K562 (cell line): ENCODE results near the gene DNAH9. TPM values are rescaled to one million over a fixed set of nuclear protein-coding genes. Genes with fewer than 3 reads are reported as not detected.

ENCODE experiments used
- ATAC-seq: fragments of 200-7000 bp; cut with Tn5 transposase; 3 replicates; pipeline ENCODE4 v1.9.1; 2020; ENCODE audit warnings: moderate library complexity
- BruUV-seq: library from RNA; stranded (reverse); fragments of 400-500 nt; replicated peaks from 2 replicates; lab custom pipeline; 2021; lab: Mats Ljungman, UMichigan
- CTCF ChIA-PET: fragments of 300-600 bp; formaldehyde crosslinking; extraction: SDS; loops from one replicate; lab custom pipeline; 2021; ENCODE audit warnings: low intra/inter-chr PET ratio; lab: Yijun Ruan, JAX
- POLR2A ChIA-PET: fragments of 300-600, 350-650 bp; sonication (Branson Sonifier 250); formaldehyde crosslinking; extraction: SDS; loops from one replicate; lab custom pipeline; 2021; ENCODE audit warnings: antibody characterized with exemption, inconsistent platforms; lab: Yijun Ruan, JAX
- DNase-seq, 4 experiments: peaks; one replicate each; pipeline versions ENCODE4 v3.0.0 to v3.0.0-alpha.2; 2011 to 2018; ENCODE audit warnings: low spot score in 3 of 4, mixed read lengths in 3 of 4; ENCODE audit errors: extremely low read depth in 1 of 4
- FAIRE-seq: peaks from 2 replicates; lab custom pipeline; 2011; peaks lifted over from hg19 to GRCh38; lab: Jason Lieb, UNC
- H2AFZ ChIP-seq: 2 replicates; pipeline ENCODE4 v1.6.0; 2011; ENCODE audit warnings: low read depth, low read length, control low read depth, inconsistent platforms
- H3K27ac ChIP-seq: fragments of 200-600 bp; 3 replicates; pipeline ENCODE4 v1.8.0; 2011; ENCODE audit warnings: low read depth, mild to moderate bottlenecking, control low read depth, inconsistent platforms, low read length, moderate library complexity, mixed read lengths; ENCODE audit errors: extremely low read depth
- H3K27me3 ChIP-seq, 2 experiments: fragments of 300-600 bp in 1 of 2; 2 replicates in 1 of 2; 3 replicates in 1 of 2; pipeline versions ENCODE4 v1.6.0 to v1.8.0; 2011; ENCODE audit warnings: inconsistent platforms in 2 of 2, low read length in 2 of 2, mild to moderate bottlenecking in 1 of 2, mixed read lengths in 1 of 2, moderate library complexity in 1 of 2; ENCODE audit not compliant: control insufficient read depth in 2 of 2, insufficient read depth in 2 of 2
- H3K36me3 ChIP-seq: fragments of 300-600 bp; 3 replicates; pipeline ENCODE4 v1.8.0; 2011; ENCODE audit warnings: mild to moderate bottlenecking, low read length, inconsistent platforms; ENCODE audit not compliant: control insufficient read depth, insufficient read depth
- H3K4me1 ChIP-seq, 2 experiments: fragments of 200-600 bp in 1 of 2; replicated peaks in 1 of 2; 2 replicates in 1 of 2; 3 replicates in 1 of 2; pipeline versions ENCODE4 v1.5.1 to v1.8.0; 2011; ENCODE audit warnings: inconsistent platforms in 2 of 2, low read length in 2 of 2, mild to moderate bottlenecking in 1 of 2, mixed read lengths in 1 of 2, moderate library complexity in 1 of 2; ENCODE audit not compliant: control insufficient read depth in 2 of 2, insufficient read depth in 2 of 2
- H3K4me2 ChIP-seq: 2 replicates; pipeline ENCODE4 v1.6.1; 2011; ENCODE audit warnings: low read length, control low read depth, inconsistent platforms, mixed read lengths; ENCODE audit not compliant: insufficient read depth
- H3K4me3 ChIP-seq: fragments of 200-600 bp; sonication (generic), shearing (Covaris generic); 2 replicates; pipeline ENCODE4 v1.5.1; 2016; ENCODE audit warnings: control low read depth, inconsistent platforms
- H3K79me2 ChIP-seq: fragments of 200-600 bp; 3 replicates; pipeline ENCODE4 v1.8.0; 2011; ENCODE audit warnings: low read length, inconsistent platforms; ENCODE audit not compliant: control insufficient read depth, insufficient read depth
- H3K9ac ChIP-seq, 2 experiments: 2 replicates each; pipeline versions ENCODE4 v1.6.0 to v1.6.1; 2011; ENCODE audit warnings: low read depth in 2 of 2, low read length in 2 of 2, control low read depth in 1 of 2, inconsistent platforms in 1 of 2, mild to moderate bottlenecking in 1 of 2, mixed read lengths in 1 of 2; ENCODE audit not compliant: insufficient read depth in 1 of 2
- H3K9me1 ChIP-seq: one replicate; pipeline ENCODE4 v1.6.0; 2011; ENCODE audit warnings: inconsistent platforms, mild to moderate bottlenecking, low read length, moderate library complexity; ENCODE audit not compliant: control insufficient read depth, insufficient read depth
- H3K9me3 ChIP-seq: replicated peaks from 2 replicates; pipeline ENCODE4 v1.5.1; 2011; ENCODE audit warnings: low read depth, low read length, inconsistent platforms; ENCODE audit not compliant: control insufficient read depth, insufficient read depth
- H4K20me1 ChIP-seq: replicated peaks from 2 replicates; pipeline ENCODE4 v1.6.1; 2011; ENCODE audit warnings: low read length, inconsistent platforms, mixed read lengths; ENCODE audit not compliant: control insufficient read depth, insufficient read depth
- DDX20 ChIP-seq: fragments of 450-650 bp; IDR thresholded peaks from 2 replicates; pipeline ENCODE4 v1.6.1; 2016; ENCODE audit warnings: missing genetic modification characterization, low read depth, mild to moderate bottlenecking, missing compliant biosample characterization, moderate library complexity
- DLX4 ChIP-seq: fragments of 250-450 bp; sonication (Bioruptor Pico); IDR thresholded peaks from 2 replicates; pipeline ENCODE4 v1.6.1; 2021; ENCODE audit warnings: mild to moderate bottlenecking
- ETV6 ChIP-seq, 3 experiments: fragments of 150-350 bp in 1 of 3; sonication (generic) in 1 of 3; formaldehyde crosslinking in 1 of 3; IDR thresholded peaks; 2 replicates each; pipeline versions ENCODE4 v1.6.1 to v1.8.0; 2014 to 2022; ENCODE audit warnings: borderline replicate concordance in 2 of 3, low read depth in 2 of 3, antibody characterized with exemption in 1 of 3, low read length in 1 of 3, mild to moderate bottlenecking in 1 of 3, missing genetic modification reagents in 1 of 3
- HDAC6 ChIP-seq: IDR thresholded peaks from 2 replicates; pipeline ENCODE4 v1.6.1; 2012; ENCODE audit warnings: low read depth, mild to moderate bottlenecking, control low read depth, inconsistent platforms, low read length, moderate library complexity
- HDAC8 ChIP-seq: fragments of 450-650 bp; IDR thresholded peaks from 2 replicates; pipeline ENCODE4 v1.6.1; 2016; ENCODE audit warnings: mild to moderate bottlenecking, missing genetic modification characterization, moderate library complexity, missing compliant biosample characterization
- NELFE ChIP-seq: IDR thresholded peaks from 2 replicates; pipeline ENCODE4 v1.6.1; 2011; ENCODE audit warnings: mild to moderate bottlenecking; ENCODE audit not compliant: insufficient read depth, insufficient read length
- NONO ChIP-seq, 2 experiments: fragments of 200-400 bp in 1 of 2; fragments of 450-650 bp in 1 of 2; formaldehyde crosslinking in 1 of 2; IDR thresholded peaks; 2 replicates each; pipeline ENCODE4 v1.6.1; 2017; ENCODE audit warnings: low read depth in 2 of 2, mild to moderate bottlenecking in 2 of 2, moderate library complexity in 2 of 2, low read length in 1 of 2
- NR4A1 ChIP-seq, 2 experiments: fragments of 250-450 bp in 1 of 2; fragments of 450-650 bp in 1 of 2; sonication (Bioruptor Pico) in 1 of 2; IDR thresholded peaks; 2 replicates each; pipeline versions ENCODE4 v1.4.0 to v1.6.1; 2016 to 2020; ENCODE audit warnings: mild to moderate bottlenecking in 2 of 2, missing compliant biosample characterization in 1 of 2, missing genetic modification characterization in 1 of 2, moderate library complexity in 1 of 2
- PHF8 ChIP-seq: fragments of 200-600 bp; sonication (generic); IDR thresholded peaks from 2 replicates; pipeline ENCODE4 v1.6.1; 2012; ENCODE audit warnings: mixed run types, mild to moderate bottlenecking, inconsistent platforms, low read length, moderate library complexity, borderline replicate concordance
- POLR2H ChIP-seq: IDR thresholded peaks from 2 replicates; pipeline ENCODE4 v1.6.1; 2016; ENCODE audit warnings: missing genetic modification characterization, low read depth, mild to moderate bottlenecking, control low read depth, missing compliant biosample characterization, moderate library complexity
- SP1 ChIP-seq: sonication (generic); formaldehyde crosslinking; IDR thresholded peaks from 2 replicates; pipeline ENCODE4 v1.8.1; 2022; ENCODE audit warnings: mild to moderate bottlenecking, missing genetic modification reagents
- USF1 ChIP-seq: sonication (generic); formaldehyde crosslinking; IDR thresholded peaks from 2 replicates; pipeline ENCODE4 v1.9.0; 2022; ENCODE audit warnings: mild to moderate bottlenecking, missing genetic modification reagents
- WHSC1 ChIP-seq: IDR thresholded peaks from one replicate; pipeline ENCODE4 v1.6.1; 2012; ENCODE audit warnings: low read length, control low read depth, inconsistent platforms
- XRCC4 ChIP-seq: IDR thresholded peaks from one replicate; pipeline ENCODE4 v1.6.1; 2011; ENCODE audit not compliant: insufficient read depth, insufficient read length; ENCODE audit errors: extremely low read depth
- ZKSCAN1 ChIP-seq: fragments of 150-350 bp; IDR thresholded peaks from 2 replicates; pipeline ENCODE4 v1.6.1; 2016; ENCODE audit warnings: low read depth, low read length
- ZNF134 ChIP-seq: fragments of 250-450 bp; sonication (Bioruptor Pico); conservative IDR thresholded peaks from 2 replicates; pipeline ENCODE4 v1.4.0; 2020
- ZNF263 ChIP-seq: sonication (generic); formaldehyde crosslinking; IDR thresholded peaks from 2 replicates; pipeline ENCODE4 v1.8.0; 2022; ENCODE audit warnings: mild to moderate bottlenecking, missing genetic modification reagents, borderline replicate concordance
- WGBS: fragments of 100-300 bp; shearing (Covaris generic); methylation state at CpG from one replicate; pipeline ENCODE4 v1.1.6; 2016; ENCODE audit warnings: low coverage, mixed read lengths; ENCODE audit not compliant: insufficient coverage; ENCODE audit errors: missing lambda C conversion rate; 5-methylcytosine and 5-hydroxymethylcytosine counted together
- in situ Hi-C: fragments of 300-500 bp; cut with MboI; formaldehyde crosslinking; loops from 4 replicates; pipeline ENCODE4 v1.15.0; 2018; ENCODE audit warnings: inconsistent platforms, mixed read lengths
- intact Hi-C: fragments of 100-400 bp; cut with micrococcal nuclease; formaldehyde crosslinking; loops from 2 replicates; pipeline ENCODE4 v1.14.2; 2022
- polyA plus RNA-seq, 8 experiments: library from polyadenylated mRNA; depleted of rRNA in 4 of 8; stranded (reverse) in 5 of 8; unstranded in 3 of 8; fragments of >200 nt; fragmentation: Nextera tagmentation in 2 of 8; fragmentation: Illumina TruSeq in 1 of 8; extraction: Ambion mirVana in 2 of 8; extraction: Trizol in 1 of 8; gene quantifications; 2 replicates each; pipeline versions ENCODE4 v1.2.1 to v1.2.3, GENCODE V29; 2011 to 2014; ENCODE audit warnings: inconsistent platforms in 1 of 8, missing spikeins in 1 of 8
- total RNA-seq, 7 experiments: library from RNA; depleted of rRNA in 6 of 7; stranded (reverse); fragments of >200 nt in 6 of 7; fragmentation: Illumina TruSeq in 2 of 7; extraction: Trizol in 2 of 7; gene quantifications; 2 replicates each; pipeline versions ENCODE4 v1.2.1 to v1.2.3, GENCODE V29; 2011 to 2021; ENCODE audit warnings: low replicate concordance in 1 of 7
- TF ChIP-seq, protein P1 (sequence below): sonication (generic); formaldehyde crosslinking; IDR thresholded peaks from 2 replicates; pipeline ENCODE4 v1.8.0; 2022; ENCODE audit warnings: mild to moderate bottlenecking, missing genetic modification reagents

DNAH9 gene
- total and polyA plus RNA-seq, 9 of the 15 experiments (the other 6 are each of a cell fraction or from before 2014, with no cell fraction given): not detected

GRCh38 chr17:11720816-11721215, 122.5 kb downstream of the DNAH9 start:
- Histone ChIP-seq H4K20me1 (no peaks in the 10 kb centered on the region), H3K9me1 (no peaks in the 10 kb centered on the region), H3K4me2 (no peak overlapping the region), H3K9me3 (no peaks in the 10 kb centered on the region), H2AFZ (no peak overlapping the region), H3K36me3 (no peaks in the 10 kb centered on the region), H3K4me1 (no peaks in the 10 kb centered on the region), H3K79me2 (no peaks in the 10 kb centered on the region), H3K27me3 (no peaks in the 10 kb centered on the region), H3K27ac (no peak overlapping the region), H3K9ac (no peak overlapping the region), H3K4me3 (no peak overlapping the region)
- ChIA-PET CTCF (no interaction called here), POLR2A (no interaction called here)
- in situ Hi-C loops (no loop called here), intact Hi-C loops (no loop called here)
- ATAC-seq (no peak), DNase-seq (no peak), FAIRE-seq (no peak)
- WGBS: 5% methylated on average over 2 of the region's 2 CpGs
- BruUV-seq: no TSS peak
- no peak for TF ChIP-seq ZKSCAN1
- TF ChIP-seq SP1 (CRISPR knock-in tag): no peak
- TF ChIP-seq DLX4 (CRISPR knock-in tag): no peak
- TF ChIP-seq PHF8: no peak
- no peak for TF ChIP-seq ZNF263 (CRISPR knock-in tag)
- TF ChIP-seq, protein P1, sequence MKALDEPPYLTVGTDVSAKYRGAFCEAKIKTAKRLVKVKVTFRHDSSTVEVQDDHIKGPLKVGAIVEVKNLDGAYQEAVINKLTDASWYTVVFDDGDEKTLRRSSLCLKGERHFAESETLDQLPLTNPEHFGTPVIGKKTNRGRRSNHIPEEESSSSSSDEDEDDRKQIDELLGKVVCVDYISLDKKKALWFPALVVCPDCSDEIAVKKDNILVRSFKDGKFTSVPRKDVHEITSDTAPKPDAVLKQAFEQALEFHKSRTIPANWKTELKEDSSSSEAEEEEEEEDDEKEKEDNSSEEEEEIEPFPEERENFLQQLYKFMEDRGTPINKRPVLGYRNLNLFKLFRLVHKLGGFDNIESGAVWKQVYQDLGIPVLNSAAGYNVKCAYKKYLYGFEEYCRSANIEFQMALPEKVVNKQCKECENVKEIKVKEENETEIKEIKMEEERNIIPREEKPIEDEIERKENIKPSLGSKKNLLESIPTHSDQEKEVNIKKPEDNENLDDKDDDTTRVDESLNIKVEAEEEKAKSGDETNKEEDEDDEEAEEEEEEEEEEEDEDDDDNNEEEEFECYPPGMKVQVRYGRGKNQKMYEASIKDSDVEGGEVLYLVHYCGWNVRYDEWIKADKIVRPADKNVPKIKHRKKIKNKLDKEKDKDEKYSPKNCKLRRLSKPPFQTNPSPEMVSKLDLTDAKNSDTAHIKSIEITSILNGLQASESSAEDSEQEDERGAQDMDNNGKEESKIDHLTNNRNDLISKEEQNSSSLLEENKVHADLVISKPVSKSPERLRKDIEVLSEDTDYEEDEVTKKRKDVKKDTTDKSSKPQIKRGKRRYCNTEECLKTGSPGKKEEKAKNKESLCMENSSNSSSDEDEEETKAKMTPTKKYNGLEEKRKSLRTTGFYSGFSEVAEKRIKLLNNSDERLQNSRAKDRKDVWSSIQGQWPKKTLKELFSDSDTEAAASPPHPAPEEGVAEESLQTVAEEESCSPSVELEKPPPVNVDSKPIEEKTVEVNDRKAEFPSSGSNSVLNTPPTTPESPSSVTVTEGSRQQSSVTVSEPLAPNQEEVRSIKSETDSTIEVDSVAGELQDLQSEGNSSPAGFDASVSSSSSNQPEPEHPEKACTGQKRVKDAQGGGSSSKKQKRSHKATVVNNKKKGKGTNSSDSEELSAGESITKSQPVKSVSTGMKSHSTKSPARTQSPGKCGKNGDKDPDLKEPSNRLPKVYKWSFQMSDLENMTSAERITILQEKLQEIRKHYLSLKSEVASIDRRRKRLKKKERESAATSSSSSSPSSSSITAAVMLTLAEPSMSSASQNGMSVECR (CRISPR knock-in tag): no peak
- TF ChIP-seq XRCC4: no peak
- no peak for TF ChIP-seq NONO (IDR thresholded peaks at IDR 0.05; ENCODE audit: low read depth in 2 of 2, low read length in 1 of 2)
- TF ChIP-seq ZNF134 (CRISPR knock-in tag): no peak
- no peak for TF ChIP-seq HDAC6
- no peak for TF ChIP-seq NELFE
- no peak for TF ChIP-seq WHSC1
- no peak for TF ChIP-seq NR4A1 (CRISPR knock-in tag; IDR thresholded peaks at IDR 0.05)
- no peak for TF ChIP-seq NR4A1 (tag; IDR thresholded peaks at IDR 0.05)
- TF ChIP-seq HDAC8 (tag): no peak
- no peak for TF ChIP-seq USF1 (CRISPR knock-in tag)
- no peak for TF ChIP-seq DDX20 (tag)
- no peak for TF ChIP-seq POLR2H (tag)
- no peak for TF ChIP-seq ETV6 (IDR thresholded peaks at IDR 0.05; ENCODE audit: borderline replicate concordance in 1 of 2, low read depth in 2 of 2, low read length in 1 of 2)
- no peak for TF ChIP-seq ETV6 (CRISPR knock-in tag; IDR thresholded peaks at IDR 0.05; ENCODE audit: borderline replicate concordance)
